Measurements from ENCODE around the gene RETNLB. TPM values are rescaled to one million over a fixed set of nuclear protein-coding genes. Genes with fewer than 3 reads are reported as not detected.

The RETNLB gene
- total and polyA plus RNA-seq, 2 of the 4 experiments (the other 2 are of a cell fraction) = not detected

GRCh38 chr3:108804966-108805365, 47.8 kb upstream of the RETNLB start:
- intact Hi-C loops (cut with micrococcal nuclease) (no loop called here), in situ Hi-C loops (cut with MboI; ENCODE audit: low sequenced_read_pairs) (no loop called here), dilution Hi-C loops (cut with HindIII; ENCODE audit: low sequenced_read_pairs, unreplicated experiment) (no loop called here)
- H2BK120ac ChIP-seq (ENCODE audit: low read depth, low read length) = no peak overlapping the region
- H3K9me3 ChIP-seq (ENCODE audit: control insufficient read depth, insufficient read depth, low read length) = no peaks in the 10 kb centered on the region
- ATAC-seq (ENCODE audit: low read depth) (no peak), DNase-seq (no peak)
- TF ChIP-seq NFE2L2 (IDR thresholded peaks at IDR 0.05; ENCODE audit: low read depth, low read length) = no peak
- no peak for TF ChIP-seq SMC3 (IDR thresholded peaks at IDR 0.05; ENCODE audit: low read depth, low read length)
- no peak for TF ChIP-seq CEBPB (IDR thresholded peaks at IDR 0.05; ENCODE audit: low read depth, low read length)
- TF ChIP-seq POLR2A (IDR thresholded peaks at IDR 0.05; ENCODE audit: low read depth, low read length) = no peak
- TF ChIP-seq MAZ (IDR thresholded peaks at IDR 0.05; ENCODE audit: borderline replicate concordance, low read depth, low read length) = no peak
- no peak for TF ChIP-seq RFX5 (IDR thresholded peaks at IDR 0.05; ENCODE audit: low read depth, low read length)
- no peak for TF ChIP-seq FOS (IDR thresholded peaks at IDR 0.05; ENCODE audit: low read depth, low read length)
- TF ChIP-seq, protein P1, sequence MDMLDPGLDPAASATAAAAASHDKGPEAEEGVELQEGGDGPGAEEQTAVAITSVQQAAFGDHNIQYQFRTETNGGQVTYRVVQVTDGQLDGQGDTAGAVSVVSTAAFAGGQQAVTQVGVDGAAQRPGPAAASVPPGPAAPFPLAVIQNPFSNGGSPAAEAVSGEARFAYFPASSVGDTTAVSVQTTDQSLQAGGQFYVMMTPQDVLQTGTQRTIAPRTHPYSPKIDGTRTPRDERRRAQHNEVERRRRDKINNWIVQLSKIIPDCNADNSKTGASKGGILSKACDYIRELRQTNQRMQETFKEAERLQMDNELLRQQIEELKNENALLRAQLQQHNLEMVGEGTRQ (IDR thresholded peaks at IDR 0.05; ENCODE audit: low read depth, low read length) = no peak
- TF ChIP-seq, protein P2, sequence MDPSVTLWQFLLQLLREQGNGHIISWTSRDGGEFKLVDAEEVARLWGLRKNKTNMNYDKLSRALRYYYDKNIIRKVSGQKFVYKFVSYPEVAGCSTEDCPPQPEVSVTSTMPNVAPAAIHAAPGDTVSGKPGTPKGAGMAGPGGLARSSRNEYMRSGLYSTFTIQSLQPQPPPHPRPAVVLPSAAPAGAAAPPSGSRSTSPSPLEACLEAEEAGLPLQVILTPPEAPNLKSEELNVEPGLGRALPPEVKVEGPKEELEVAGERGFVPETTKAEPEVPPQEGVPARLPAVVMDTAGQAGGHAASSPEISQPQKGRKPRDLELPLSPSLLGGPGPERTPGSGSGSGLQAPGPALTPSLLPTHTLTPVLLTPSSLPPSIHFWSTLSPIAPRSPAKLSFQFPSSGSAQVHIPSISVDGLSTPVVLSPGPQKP (IDR thresholded peaks at IDR 0.05; ENCODE audit: borderline replicate concordance, low read depth, low read length) = no peak
- no peak for TF ChIP-seq CHD1 (IDR thresholded peaks at IDR 0.05; ENCODE audit: low read depth, low read length)
- TF ChIP-seq, protein P3, sequence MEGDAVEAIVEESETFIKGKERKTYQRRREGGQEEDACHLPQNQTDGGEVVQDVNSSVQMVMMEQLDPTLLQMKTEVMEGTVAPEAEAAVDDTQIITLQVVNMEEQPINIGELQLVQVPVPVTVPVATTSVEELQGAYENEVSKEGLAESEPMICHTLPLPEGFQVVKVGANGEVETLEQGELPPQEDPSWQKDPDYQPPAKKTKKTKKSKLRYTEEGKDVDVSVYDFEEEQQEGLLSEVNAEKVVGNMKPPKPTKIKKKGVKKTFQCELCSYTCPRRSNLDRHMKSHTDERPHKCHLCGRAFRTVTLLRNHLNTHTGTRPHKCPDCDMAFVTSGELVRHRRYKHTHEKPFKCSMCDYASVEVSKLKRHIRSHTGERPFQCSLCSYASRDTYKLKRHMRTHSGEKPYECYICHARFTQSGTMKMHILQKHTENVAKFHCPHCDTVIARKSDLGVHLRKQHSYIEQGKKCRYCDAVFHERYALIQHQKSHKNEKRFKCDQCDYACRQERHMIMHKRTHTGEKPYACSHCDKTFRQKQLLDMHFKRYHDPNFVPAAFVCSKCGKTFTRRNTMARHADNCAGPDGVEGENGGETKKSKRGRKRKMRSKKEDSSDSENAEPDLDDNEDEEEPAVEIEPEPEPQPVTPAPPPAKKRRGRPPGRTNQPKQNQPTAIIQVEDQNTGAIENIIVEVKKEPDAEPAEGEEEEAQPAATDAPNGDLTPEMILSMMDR (conservative IDR thresholded peaks at IDR 0.05; ENCODE audit: low read depth, low read length) = no peak
- TF ChIP-seq BHLHE40 (IDR thresholded peaks at IDR 0.05; ENCODE audit: low read depth, low read length) = no peak
- TF ChIP-seq RAD21 (IDR thresholded peaks at IDR 0.05; ENCODE audit: low read length) = no peak
- TF ChIP-seq RCOR1 (IDR thresholded peaks at IDR 0.05; ENCODE audit: insufficient replicate concordance, low read length) = no peak
- TF ChIP-seq MXI1 (IDR thresholded peaks at IDR 0.05; ENCODE audit: borderline replicate concordance, low read depth, low read length) = no peak
- no peak for TF ChIP-seq MAFK (IDR thresholded peaks at IDR 0.05; ENCODE audit: low read depth, low read length)
- no peaks in the 10 kb centered on the region for H3K79me1 ChIP-seq (ENCODE audit: low read depth in 1 of 2, low read length in 2 of 2)
- no peak overlapping the region for H3K14ac ChIP-seq (replicated peaks; ENCODE audit: low read depth, low read length)
- H2AK9ac ChIP-seq (replicated peaks; ENCODE audit: low read depth, low read length, poor library complexity) = no peak overlapping the region
- no peak overlapping the region for H2BK15ac ChIP-seq (ENCODE audit: low read depth, low read length)
- no peak overlapping the region for H4K8ac ChIP-seq (ENCODE audit: low read depth in 2 of 2, low read length in 2 of 2)
- H3K4me3 ChIP-seq (ENCODE audit: insufficient read depth, low read depth, low read length) = no peak overlapping the region
- H3K36me3 ChIP-seq (ENCODE audit: control insufficient read depth, insufficient read depth, low read length) = no peaks in the 10 kb centered on the region
- H4K91ac ChIP-seq (ENCODE audit: insufficient read depth, low read depth, low read length) = no peak overlapping the region
- H2AK5ac ChIP-seq (ENCODE audit: low read depth, low read length) = no peak overlapping the region
- H3K27ac ChIP-seq (ENCODE audit: insufficient read depth, low read length) = no peak overlapping the region
- H3K9ac ChIP-seq (ENCODE audit: low read depth, low read length) = no peak overlapping the region
- H4K5ac ChIP-seq (ENCODE audit: low read depth, low read length) = no peak overlapping the region
- POLR2A ChIA-PET (ENCODE audit: unreplicated experiment) = no interaction called here
- H4K20me1 ChIP-seq (ENCODE audit: insufficient read depth, low read length) = no peaks in the 10 kb centered on the region
- BruUV-seq (replicated peaks) = no TSS peak
- no peak overlapping the region for H3K4me2 ChIP-seq (ENCODE audit: low read depth, low read length)
- no peak overlapping the region for H2BK5ac ChIP-seq (ENCODE audit: low read depth, low read length, poor library complexity, severe bottlenecking)
- H3K27me3 ChIP-seq (ENCODE audit: control insufficient read depth, insufficient read depth, low read length) = no peaks in the 10 kb centered on the region
- H3K4me1 ChIP-seq (ENCODE audit: control insufficient read depth, insufficient read depth, low read length) = no peaks in the 10 kb centered on the region
- H2AFZ ChIP-seq (replicated peaks; ENCODE audit: low read length, poor library complexity) = no peak overlapping the region
- H3K9me1 ChIP-seq (ENCODE audit: insufficient read depth, low read length) = no peaks in the 10 kb centered on the region
- no peak overlapping the region for H2BK20ac ChIP-seq (ENCODE audit: low read depth, low read length)
- H3K18ac ChIP-seq (ENCODE audit: low read depth, low read length) = no peak overlapping the region
- CTCF ChIA-PET = interaction anchor here (0.9 kb wide), 1 partner anchor 83 kb away, joined by 3 read pairs; no protein-coding TSS in a partner anchor
- WGBS, 2 experiments (ENCODE audit: extremely low coverage in 2 of 2, insufficient read length in 1 of 2) = 40% methylated on average over 1 of the region's 4 CpGs; no CpG with 5 or more reads in 1 of the 2 experiments
- H3K4ac ChIP-seq (ENCODE audit: low read depth, low read length) = no peak overlapping the region
- no peak overlapping the region for H3K56ac ChIP-seq (ENCODE audit: extremely low read depth, insufficient read depth, low read length)
- no peak overlapping the region for H3K23ac ChIP-seq (ENCODE audit: low read depth, low read length)
